Activated T-cell treated with anti-CD3 and anti-CD28 coated beads, Interleukin-2, amount 50 U/mL, for 4 hours (primary cell): Measurements from ENCODE around the gene INPP5K. TPM values are rescaled to one million over a fixed set of nuclear protein-coding genes. Genes with fewer than 3 reads are reported as not detected.

Experiments used
- total RNA-seq, 3 donors: library from RNA; stranded (reverse); gene quantifications; one replicate each; pipeline ENCODE4 v1.2.1, GENCODE V29; 2021

The INPP5K gene
- total RNA-seq, 3 donors from 2014 or later = 21.6 to 30.0 (median 22.8) TPM

Other genes starting within 250 kb of the INPP5K start
- gene BHLHA9, start 246.2 kb downstream of the INPP5K start, total RNA-seq = not detected
- not detected for gene TRARG1, start 236.9 kb downstream of the INPP5K start, total RNA-seq
- 100 to 1,000 TPM; 470 to 529 (median 478) TPM for gene YWHAE, start 116.4 kb downstream of the INPP5K start, total RNA-seq
- 10 to 100 TPM; 21.0 to 22.4 (median 22.0) TPM for gene CRK, start 60.4 kb downstream of the INPP5K start, total RNA-seq
- gene MYO1C, start 23.9 kb downstream of the INPP5K start, total RNA-seq = 10 to 100 TPM; 16.7 to 34.5 (median 18.3) TPM
- 100 to 1,000 TPM in 1 of 3 donors, 10 to 100 TPM in 2; 95.4 to 103 (median 97.4) TPM for gene PITPNA, start 46.2 kb upstream of the INPP5K start, total RNA-seq
- gene SLC43A2, start 112.2 kb upstream of the INPP5K start, total RNA-seq = 1 to 10 TPM; 4.1 to 9.4 (median 5.0) TPM
- 1 to 10 TPM; 1.3 to 2.0 (median 1.6) TPM for gene SCARF1, start 129.1 kb upstream of the INPP5K start, total RNA-seq
- gene RILP, start 133.3 kb upstream of the INPP5K start, total RNA-seq = 1 to 10 TPM; 2.0 to 2.7 (median 2.3) TPM
- 100 to 1,000 TPM; 506 to 585 (median 522) TPM for gene PRPF8, start 168.3 kb upstream of the INPP5K start, total RNA-seq
- gene TLCD2, start 193.8 kb upstream of the INPP5K start, total RNA-seq = under 1 TPM; 0.08 to 0.19 (median 0.13) TPM
- 10 to 100 TPM; 21.1 to 24.0 (median 21.5) TPM for gene WDR81, start 208.1 kb upstream of the INPP5K start, total RNA-seq
- gene SERPINF2, start 226.3 kb upstream of the INPP5K start, total RNA-seq = under 1 TPM; 0.45 to 0.60 (median 0.56) TPM
- gene SERPINF1, start 245.4 kb upstream of the INPP5K start, total RNA-seq = 1 to 10 TPM; 1.1 to 1.3 (median 1.3) TPM